Loucy (cell line): Measurements from ENCODE around the gene MACROD2.

Experiments
- H2AFZ ChIP-seq: fragments of 200-600 bp; sonication (generic); 2 replicates; pipeline ENCODE4 v1.6.0; 2016; ENCODE audit warnings: antibody characterized with exemption, mild to moderate bottlenecking, low read length, moderate library complexity
- H3F3A ChIP-seq: fragments of 200-600 bp; 2 replicates; pipeline ENCODE4 v1.6.0; 2016; ENCODE audit warnings: antibody characterized with exemption, low read depth, mild to moderate bottlenecking
- H3K27me3 ChIP-seq: fragments of 200-600 bp; sonication (generic); 2 replicates; pipeline ENCODE4 v1.6.1; 2014; ENCODE audit warnings: low read length, mild to moderate bottlenecking; ENCODE audit not compliant: insufficient read depth, poor library complexity, severe bottlenecking
- H3K36me3 ChIP-seq: fragments of 200-600 bp; sonication (generic); 2 replicates; pipeline ENCODE4 v1.6.1; 2016; ENCODE audit warnings: low read length; ENCODE audit not compliant: insufficient read depth
- H3K4me1 ChIP-seq: fragments of 200-600 bp; sonication (generic); 2 replicates; pipeline ENCODE4 v1.5.1; 2014; ENCODE audit warnings: low read length, mild to moderate bottlenecking; ENCODE audit not compliant: insufficient read depth, poor library complexity, severe bottlenecking
- H3K4me2 ChIP-seq: fragments of 200-600 bp; sonication (generic); 2 replicates; pipeline ENCODE4 v1.6.0; 2014; ENCODE audit warnings: antibody characterized with exemption, low read length, low read depth, mild to moderate bottlenecking; ENCODE audit not compliant: poor library complexity, severe bottlenecking
- H3K4me3 ChIP-seq: fragments of 200-600 bp; sonication (generic); 2 replicates; pipeline ENCODE4 v1.5.1; 2014; ENCODE audit warnings: low read length, mild to moderate bottlenecking, mixed read lengths; ENCODE audit not compliant: poor library complexity, severe bottlenecking
- H3K79me2 ChIP-seq: fragments of 200-600 bp; sonication (generic); 2 replicates; pipeline ENCODE4 v1.6.1; 2014; ENCODE audit warnings: low read length; ENCODE audit not compliant: insufficient read depth
- H3K9ac ChIP-seq: fragments of 200-600 bp; sonication (generic); 2 replicates; pipeline ENCODE4 v1.6.0; 2014; ENCODE audit warnings: mild to moderate bottlenecking, low read depth, low read length, moderate library complexity; ENCODE audit not compliant: poor library complexity, severe bottlenecking
- H3K9me2 ChIP-seq: fragments of 200-600 bp; sonication (generic); replicated peaks from 2 replicates; pipeline ENCODE4 v1.6.1; 2016; ENCODE audit warnings: low read depth, low read length, mixed read lengths
- H3K9me3 ChIP-seq: fragments of 200-600 bp; sonication (generic); 2 replicates; pipeline ENCODE4 v1.6.1; 2014; ENCODE audit warnings: mild to moderate bottlenecking, antibody characterized with exemption, low read length, low read depth; ENCODE audit not compliant: insufficient read depth
- H4K20me1 ChIP-seq: fragments of 200-600 bp; sonication (generic); 2 replicates; pipeline ENCODE4 v1.6.0; 2014; ENCODE audit warnings: antibody characterized with exemption, low read length, mild to moderate bottlenecking; ENCODE audit not compliant: insufficient read depth, poor library complexity, severe bottlenecking
- CTCF ChIP-seq: fragments of 200-600 bp; sonication (generic); conservative IDR thresholded peaks from 2 replicates; pipeline ENCODE4 v1.5.1; 2014; ENCODE audit warnings: mild to moderate bottlenecking, antibody characterized with exemption, low read length
- EZH2phosphoT487 ChIP-seq: fragments of 200-600 bp; IDR thresholded peaks from 2 replicates; pipeline ENCODE4 v1.6.1; 2018; ENCODE audit warnings: antibody characterized with exemption, mild to moderate bottlenecking, moderate library complexity, borderline replicate concordance

MACROD2 gene

GRCh38 chr20:15767586-15767985 is 1772.3 kb downstream of the MACROD2 start:
- Histone ChIP-seq H3K9ac (no peak overlapping the region), H3K9me2 (no peaks in the 10 kb centered on the region), H3K4me2 (no peak overlapping the region), H3K36me3 (no peaks in the 10 kb centered on the region), H3K79me2 (no peaks in the 10 kb centered on the region), H3K27me3 (no peaks in the 10 kb centered on the region), H4K20me1 (no peaks in the 10 kb centered on the region), H3F3A (no peaks in the 10 kb centered on the region), H3K9me3 (no peaks in the 10 kb centered on the region), H2AFZ (no peak overlapping the region), H3K4me1 (no peaks in the 10 kb centered on the region), H3K4me3 (no peak overlapping the region)
- no peak for TF ChIP-seq CTCF
- TF ChIP-seq EZH2phosphoT487, result no peak

- Histone ChIP-seq H3K9me2 (no peaks in the 10 kb centered on the region), H2AFZ (no peak overlapping the region), H3K9me3 (no peaks in the 10 kb centered on the region), H3K4me3 (no peak overlapping the region), H3K4me2 (no peak overlapping the region), H3K27me3 (no peaks in the 10 kb centered on the region), H3K4me1 (no peaks in the 10 kb centered on the region), H4K20me1 (no peaks in the 10 kb centered on the region), H3K36me3 (no peaks in the 10 kb centered on the region), H3K79me2 (no peaks in the 10 kb centered on the region), H3K9ac (no peak overlapping the region), H3F3A (no peaks in the 10 kb centered on the region)
- no peak for TF ChIP-seq EZH2phosphoT487
- no peak for TF ChIP-seq CTCF
Measured at GRCh38 chr20:15767999-15768741, 1772.9 kb downstream of the MACROD2 start.

- no peaks in the 10 kb centered on the region for H4K20me1 ChIP-seq
- no peaks in the 10 kb centered on the region for H3K9me2 ChIP-seq
- no peaks in the 10 kb centered on the region for H3F3A ChIP-seq
- no peaks in the 10 kb centered on the region for H3K4me1 ChIP-seq
- no peak for TF ChIP-seq EZH2phosphoT487
- no peak for TF ChIP-seq CTCF
- H3K9me3 ChIP-seq, result no peaks in the 10 kb centered on the region
- H3K4me3 ChIP-seq, result no peak overlapping the region
- no peaks in the 10 kb centered on the region for H3K27me3 ChIP-seq
- H3K79me2 ChIP-seq, result no peaks in the 10 kb centered on the region
- H2AFZ ChIP-seq, result no peak overlapping the region
- H3K4me2 ChIP-seq, result no peak overlapping the region
- no peaks in the 10 kb centered on the region for H3K36me3 ChIP-seq
- no peak overlapping the region for H3K9ac ChIP-seq
Measured at GRCh38 chr20:15772826-15773225, 1777.5 kb downstream of the MACROD2 start.
